Skeletal muscle tissue (tissue), 1 donor: ENCODE results near the gene ZKSCAN4. TPM values are rescaled to one million over a fixed set of nuclear protein-coding genes. Genes with fewer than 3 reads are reported as not detected.

Experiments
- total RNA-seq: library from RNA; depleted of rRNA; stranded (reverse); fragments of >200 nt; gene quantifications from one replicate; pipeline ENCODE4 v1.2.3, GENCODE V29; 2014

The ZKSCAN4 gene
- total RNA-seq, 1 donor from 2014 or later: 8.4 TPM

Other genes with a start within 250 kb of the ZKSCAN4 start
- under 0.01 TPM for gene ZNF165, start 171.7 kb downstream of the ZKSCAN4 start, total RNA-seq
- gene ZSCAN16, start 127.7 kb downstream of the ZKSCAN4 start, total RNA-seq: 3.7 TPM
- 16.2 TPM for gene ZKSCAN8, start 110.4 kb downstream of the ZKSCAN4 start, total RNA-seq
- gene ZSCAN9, start 27.0 kb downstream of the ZKSCAN4 start, total RNA-seq: 18.8 TPM
- gene NKAPL, start 7.0 kb upstream of the ZKSCAN4 start, total RNA-seq: 0.52 TPM
- 15.7 TPM for gene ZSCAN26, start 14.9 kb upstream of the ZKSCAN4 start, total RNA-seq
- 4.2 TPM for gene PGBD1, start 29.3 kb upstream of the ZKSCAN4 start, total RNA-seq
- gene ZSCAN31, start 83.9 kb upstream of the ZKSCAN4 start, total RNA-seq: 12.5 TPM
- gene ZKSCAN3, start 97.7 kb upstream of the ZKSCAN4 start, total RNA-seq: 6.3 TPM
- 5.7 TPM for gene ZSCAN12, start 147.5 kb upstream of the ZKSCAN4 start, total RNA-seq
- 4.7 TPM for gene ZSCAN23, start 191.2 kb upstream of the ZKSCAN4 start, total RNA-seq